ENCODE measurements around the gene DNER.

Gene DNER

GRCh38 chr2:229524799-229525198 is 189.6 kb downstream of the DNER start:
- no peak for DNase-seq (ENCODE audit: low spot score)
- in situ Hi-C loops (cut with MboI; ENCODE audit: low pct_unique_long_range_greater_than_20kb, low sequenced_read_pairs, unreplicated experiment) = no loop called here

DNA sequence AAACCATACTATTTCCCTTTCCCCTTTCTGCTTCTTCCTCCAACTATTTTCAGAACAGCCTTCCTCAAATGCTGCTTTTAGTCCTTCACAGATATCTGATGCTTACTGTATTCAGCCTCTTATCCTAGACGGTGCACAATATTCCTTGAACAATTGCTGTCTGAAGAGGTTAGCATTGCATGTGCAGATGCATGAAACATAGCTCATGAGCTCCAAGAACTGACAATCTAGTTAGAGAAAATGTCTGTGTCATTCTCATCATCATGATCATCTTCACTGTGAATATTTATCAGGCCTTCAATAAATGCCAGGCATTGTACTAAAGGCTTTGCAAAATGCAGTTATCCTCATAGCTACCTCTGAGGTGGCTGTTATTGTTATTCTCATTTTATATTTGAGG is 190.7 kb downstream of the DNER start:
- in situ Hi-C loops (cut with MboI; ENCODE audit: low pct_unique_long_range_greater_than_20kb, low sequenced_read_pairs, unreplicated experiment) = no loop called here
- no peak for DNase-seq (ENCODE audit: low spot score)
- no peak for TF ChIP-seq CTCF (IDR thresholded peaks at IDR 0.05; ENCODE audit: extremely low read depth, insufficient read depth, missing control alignments)

More at GRCh38 chr2:229524799-229525198, 189.6 kb downstream of the DNER start:
- TF ChIP-seq CTCF (IDR thresholded peaks at IDR 0.05; ENCODE audit: extremely low read depth, insufficient read depth, missing control alignments) = no peak

GRCh38 chr2:229521576-229521975 is 192.8 kb downstream of the DNER start:
- no peak for DNase-seq (ENCODE audit: low spot score)
- no peak for TF ChIP-seq CTCF (IDR thresholded peaks at IDR 0.05; ENCODE audit: extremely low read depth, insufficient read depth, missing control alignments)
- in situ Hi-C loops (cut with MboI; ENCODE audit: low pct_unique_long_range_greater_than_20kb, low sequenced_read_pairs, unreplicated experiment) = no loop called here

DNA sequence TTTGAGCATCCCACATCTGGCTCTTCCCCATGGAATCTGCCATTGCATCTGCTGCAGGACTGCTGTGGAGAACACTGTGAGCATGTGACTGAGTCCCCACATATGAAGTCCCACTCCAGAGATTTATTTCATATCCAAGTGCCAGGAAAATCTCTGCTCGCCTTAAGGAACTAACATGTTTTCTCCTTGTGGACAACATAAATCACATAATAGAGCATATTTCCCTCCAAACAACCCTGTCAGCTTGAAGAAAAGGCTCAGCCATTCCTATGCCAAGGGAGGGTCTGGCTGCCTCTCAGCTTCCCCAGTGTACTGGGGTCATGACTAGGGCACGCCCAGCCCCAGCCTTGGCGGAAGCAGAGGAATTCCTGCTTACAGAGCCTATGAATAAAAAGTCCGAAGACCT is 193.7 kb downstream of the DNER start:
- in situ Hi-C loops (cut with MboI; ENCODE audit: low pct_unique_long_range_greater_than_20kb, low sequenced_read_pairs, unreplicated experiment) = no loop called here
- no peak for TF ChIP-seq CTCF (IDR thresholded peaks at IDR 0.05; ENCODE audit: extremely low read depth, insufficient read depth, missing control alignments)
- DNase-seq (ENCODE audit: low spot score) = no peak

DNA sequence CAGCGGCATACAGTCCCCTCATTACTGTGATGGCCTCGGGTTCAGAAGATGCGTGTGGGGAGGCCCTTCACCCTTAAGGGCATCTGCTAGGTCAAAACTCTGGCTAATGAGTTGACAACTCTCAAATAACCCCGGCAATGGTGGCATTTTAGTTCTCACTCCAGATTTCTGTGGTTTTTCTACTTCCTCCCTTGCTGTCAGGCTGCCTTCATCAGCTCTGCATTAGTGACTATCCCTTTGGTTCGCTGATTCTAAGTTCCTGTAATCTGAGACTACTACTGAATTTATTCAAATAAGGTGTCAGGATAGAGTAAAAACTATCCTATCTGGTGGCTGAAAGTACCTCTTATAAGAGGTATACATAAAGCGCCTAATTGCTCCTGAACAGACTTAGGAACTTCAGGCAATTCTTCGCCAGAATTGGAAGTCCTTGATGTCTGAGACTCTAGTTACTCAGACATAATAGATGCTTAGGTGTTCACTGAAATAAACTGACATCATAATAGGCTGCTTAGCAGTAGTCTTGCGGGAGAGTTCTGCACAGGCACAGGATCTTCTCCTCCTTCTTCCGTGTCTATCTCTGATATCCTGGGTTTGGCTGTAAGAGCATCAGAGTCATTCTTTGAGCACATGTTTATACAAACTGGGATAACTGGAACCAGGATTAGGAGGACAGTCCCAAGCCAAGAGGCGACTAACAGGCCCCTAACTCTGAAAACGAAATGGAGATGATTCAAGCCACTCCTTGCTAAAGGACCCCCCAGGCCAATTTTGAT is 194.5 kb downstream of the DNER start:
- in situ Hi-C loops (cut with MboI; ENCODE audit: low pct_unique_long_range_greater_than_20kb, low sequenced_read_pairs, unreplicated experiment) = no loop called here
- no peak for DNase-seq (ENCODE audit: low spot score)
- no peak for TF ChIP-seq CTCF (IDR thresholded peaks at IDR 0.05; ENCODE audit: extremely low read depth, insufficient read depth, missing control alignments)

DNA sequence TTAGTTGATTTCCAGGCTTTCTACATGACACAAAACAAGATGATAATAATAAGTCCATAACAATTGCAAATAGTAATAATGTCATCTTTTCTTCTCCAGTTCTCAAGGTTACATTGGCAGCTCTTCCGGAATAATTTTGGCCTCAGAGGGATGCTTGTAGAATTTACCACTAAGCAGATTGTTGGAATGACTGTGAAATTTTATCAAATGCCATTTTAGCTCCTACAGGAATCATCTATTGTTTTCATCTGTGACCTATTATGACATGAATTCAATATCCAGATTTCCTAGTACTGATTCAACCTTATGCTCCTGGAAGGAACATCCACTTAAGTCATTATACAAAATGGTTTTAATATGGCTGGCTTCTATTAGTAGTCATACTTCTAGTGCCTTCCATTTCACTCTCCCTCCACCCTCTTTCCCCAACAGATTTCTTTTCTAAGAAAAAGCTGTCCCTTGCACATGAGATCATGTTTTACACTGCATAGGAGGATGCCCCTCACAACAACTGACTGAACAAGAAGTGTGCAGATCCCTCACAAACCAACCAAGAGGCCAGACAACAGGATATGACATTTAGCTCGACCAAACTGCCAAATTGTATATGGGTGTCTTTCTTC is 200.0 kb downstream of the DNER start:
- DNase-seq (ENCODE audit: low spot score) = no peak
- in situ Hi-C loops (cut with MboI; ENCODE audit: low pct_unique_long_range_greater_than_20kb, low sequenced_read_pairs, unreplicated experiment) = no loop called here
- no peak for TF ChIP-seq CTCF (IDR thresholded peaks at IDR 0.05; ENCODE audit: extremely low read depth, insufficient read depth, missing control alignments)

All from GM13977 (cell line).